Prostate gland (tissue), 2 donors: Measurements from ENCODE around the gene FMN1. TPM values are rescaled to one million over a fixed set of nuclear protein-coding genes. Genes with fewer than 3 reads are reported as not detected.

Experiments used
- DNase-seq: peaks from one replicate; pipeline ENCODE4 v3.0.0-alpha.2; 2019; ENCODE audit warnings: low spot score
- H3K27ac ChIP-seq, 2 donors: fragments of 200-600 bp; sonication (generic); 2 replicates each; pipeline ENCODE4 v1.5.1; 2017 to 2019
- H3K27me3 ChIP-seq: fragments of 200-600 bp; sonication (generic); replicated peaks from 2 replicates; pipeline ENCODE4 v1.5.1; 2019; ENCODE audit not compliant: insufficient read depth
- H3K36me3 ChIP-seq, 2 donors: fragments of 200-600 bp; sonication (generic); 1 replicate in 1 of 2; 2 replicates in 1 of 2; pipeline versions ENCODE4 v1.5.1 to v1.8.1; 2017 to 2019
- H3K4me1 ChIP-seq: fragments of 200-600 bp; sonication (generic); replicated peaks from 2 replicates; pipeline ENCODE4 v1.5.1; 2019
- H3K4me3 ChIP-seq, 2 donors: fragments of 200-600 bp; sonication (generic); 2 replicates each; pipeline ENCODE4 v1.5.1; 2017 to 2019
- H3K9me3 ChIP-seq: fragments of 200-600 bp; sonication (generic); 2 replicates; pipeline ENCODE4 v1.5.1; 2017
- CTCF ChIP-seq, 4 experiments: fragments of 200-600 bp in 2 of 4; fragments of 450-650 bp in 2 of 4; sonication (generic) in 2 of 4; IDR thresholded peaks; 1 replicate in 3 of 4; 2 replicates in 1 of 4; pipeline ENCODE4 v1.5.1; 2016 to 2019; ENCODE audit warnings: antibody characterized with exemption in 4 of 4, mild to moderate bottlenecking in 2 of 4, moderate library complexity in 2 of 4
- POLR2A ChIP-seq: fragments of 450-650 bp; IDR thresholded peaks from one replicate; pipeline ENCODE4 v1.6.1; 2016; ENCODE audit warnings: antibody characterized with exemption, mild to moderate bottlenecking
- POLR2AphosphoS5 ChIP-seq: sonication (generic); formaldehyde crosslinking; IDR thresholded peaks from one replicate; pipeline ENCODE4 v1.6.1; 2017; ENCODE audit warnings: antibody characterized with exemption
- WGBS: methylation state at CpG from one replicate; pipeline ENCODE4 v1.1.5; 2018; 5-methylcytosine and 5-hydroxymethylcytosine counted together
- intact Hi-C: fragments of 100-400 bp; cut with DNase I; formaldehyde crosslinking; loops from one replicate; pipeline ENCODE4 v1.14.2; 2022
- total RNA-seq, 2 donors: library from RNA; depleted of rRNA; stranded (reverse); fragments of >200 nt; gene quantifications; one replicate each; pipeline ENCODE4 v1.1.0, GENCODE V29; 2016

Gene FMN1
- total RNA-seq, 2 donors from 2014 or later: 7.1 to 32.5 TPM

- no peak for TF ChIP-seq CTCF (IDR thresholded peaks at IDR 0.05)
- no peak for TF ChIP-seq POLR2AphosphoS5
- no peak for TF ChIP-seq POLR2A
- Histone ChIP-seq H3K27ac (no peak overlapping the region), H3K4me3 (no peak overlapping the region), H3K4me1 (no peaks in the 10 kb centered on the region), H3K36me3 (no peaks in the 10 kb centered on the region), H3K27me3 (no peaks in the 10 kb centered on the region), H3K9me3 (no peaks in the 10 kb centered on the region)
- no peak for DNase-seq
- 68% methylated on average over 6 of the region's 6 CpGs for WGBS
- intact Hi-C loops: no loop called here
Measured at GRCh38 chr15:32843219-32843815, 351.2 kb downstream of the FMN1 start.

GRCh38 chr15:32842081-32842480 lies 352.4 kb downstream of the FMN1 start:
- intact Hi-C loops: no loop called here
- TF ChIP-seq CTCF (IDR thresholded peaks at IDR 0.05) (no peak), POLR2A (no peak), POLR2AphosphoS5 (no peak)
- H3K9me3 ChIP-seq: no peaks in the 10 kb centered on the region
- no peaks in the 10 kb centered on the region for H3K36me3 ChIP-seq
- no peak overlapping the region for H3K27ac ChIP-seq
- no peaks in the 10 kb centered on the region for H3K4me1 ChIP-seq
- no peaks in the 10 kb centered on the region for H3K27me3 ChIP-seq
- WGBS: 77% methylated on average over 6 of the region's 6 CpGs
- H3K4me3 ChIP-seq: no peak overlapping the region
- no peak for DNase-seq

- TF ChIP-seq POLR2A (no peak), CTCF (IDR thresholded peaks at IDR 0.05) (no peak), POLR2AphosphoS5 (no peak)
- Histone ChIP-seq H3K4me1 (no peaks in the 10 kb centered on the region), H3K4me3 (no peak overlapping the region), H3K27me3 (no peaks in the 10 kb centered on the region), H3K27ac (no peak overlapping the region), H3K36me3 (no peaks in the 10 kb centered on the region), H3K9me3 (no peaks in the 10 kb centered on the region)
- intact Hi-C loops: no loop called here
- 33% methylated on average over 6 of the region's 6 CpGs for WGBS
- no peak for DNase-seq
Measured at GRCh38 chr15:32840507-32841245, 353.8 kb downstream of the FMN1 start.

GRCh38 chr15:32838820-32839219 lies 355.7 kb downstream of the FMN1 start:
- H3K4me1 ChIP-seq: no peaks in the 10 kb centered on the region
- H3K36me3 ChIP-seq: no peaks in the 10 kb centered on the region
- 70% methylated on average over 8 of the region's 8 CpGs for WGBS
- H3K4me3 ChIP-seq: no peak overlapping the region
- no peaks in the 10 kb centered on the region for H3K27me3 ChIP-seq
- no peak for DNase-seq
- no peak overlapping the region for H3K27ac ChIP-seq
- intact Hi-C loops: no loop called here
- H3K9me3 ChIP-seq: no peaks in the 10 kb centered on the region
- TF ChIP-seq CTCF (IDR thresholded peaks at IDR 0.05): no peak
- no peak for TF ChIP-seq POLR2AphosphoS5
- no peak for TF ChIP-seq POLR2A

- Histone ChIP-seq H3K36me3 (no peaks in the 10 kb centered on the region), H3K27ac (no peak overlapping the region), H3K27me3 (no peaks in the 10 kb centered on the region), H3K9me3 (no peaks in the 10 kb centered on the region), H3K4me3 (no peak overlapping the region), H3K4me1 (no peaks in the 10 kb centered on the region)
- WGBS: 79% methylated on average over 7 of the region's 7 CpGs
- intact Hi-C loops: no loop called here
- no peak for DNase-seq
- TF ChIP-seq POLR2A: no peak
- no peak for TF ChIP-seq POLR2AphosphoS5
- TF ChIP-seq CTCF (IDR thresholded peaks at IDR 0.05): no peak
Measured at GRCh38 chr15:32838338-32838737, 356.2 kb downstream of the FMN1 start.
